GM19468 (cell line): ENCODE data around the gene CCDC68.

Source experiments
- ATAC-seq: cut with Tn5 transposase; IDR thresholded peaks from one replicate; pipeline ENCODE4 v1.9.1; 2021; ENCODE audit warnings: mild to moderate bottlenecking, moderate library complexity, moderate number of reproducible peaks; ENCODE audit not compliant: unreplicated experiment; ENCODE audit errors: extremely low read depth

Gene CCDC68

DNA sequence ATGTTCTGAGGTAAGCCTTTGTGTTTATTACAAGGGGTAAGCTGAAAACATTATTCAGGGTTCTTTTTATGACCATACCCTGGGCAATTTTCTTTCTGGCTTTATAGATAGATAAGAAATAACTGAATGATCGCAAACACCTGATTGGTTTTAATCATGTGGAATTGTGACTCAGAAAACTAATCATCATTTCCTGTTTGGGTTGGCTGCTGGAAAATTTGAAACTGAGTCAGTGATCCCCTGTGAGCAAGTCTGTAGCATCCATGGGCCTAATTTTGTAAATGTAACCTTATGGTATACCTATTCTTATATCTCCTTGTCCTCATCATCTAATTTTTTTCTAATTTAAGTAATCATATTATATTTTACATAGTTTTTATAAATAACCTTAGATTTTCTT lies 34.3 kb downstream of the CCDC68 start:
- ATAC-seq = no peak

DNA sequence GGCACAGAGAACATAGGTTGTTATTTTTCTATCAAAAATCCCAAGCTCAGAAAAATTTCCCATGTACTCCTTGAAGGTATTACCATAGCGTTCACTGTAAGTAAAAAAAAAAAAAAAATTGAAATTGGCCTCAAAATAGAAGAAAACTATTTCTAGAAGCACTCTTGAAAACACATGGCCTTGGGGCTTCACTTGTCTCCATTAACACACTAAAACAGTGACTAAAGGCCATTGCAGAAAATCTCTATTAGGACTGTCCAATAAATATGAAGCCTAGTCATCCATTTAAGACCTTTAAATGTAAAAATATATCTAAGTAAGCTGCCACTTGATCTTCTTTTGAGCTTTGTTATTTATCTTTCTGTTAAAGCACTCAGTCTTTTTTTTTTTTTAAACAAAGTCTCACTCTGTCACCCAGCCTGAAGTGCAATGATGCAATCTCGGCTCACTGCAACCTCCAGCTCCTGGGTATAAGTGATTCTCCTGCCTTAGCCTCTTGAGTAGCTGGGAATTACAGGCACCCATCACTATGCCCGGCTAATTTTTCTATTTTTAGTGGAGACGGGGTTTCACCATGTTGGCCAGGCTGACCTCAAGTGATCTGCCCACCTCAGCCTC lies 35.8 kb downstream of the CCDC68 start:
- no peak for ATAC-seq

DNA sequence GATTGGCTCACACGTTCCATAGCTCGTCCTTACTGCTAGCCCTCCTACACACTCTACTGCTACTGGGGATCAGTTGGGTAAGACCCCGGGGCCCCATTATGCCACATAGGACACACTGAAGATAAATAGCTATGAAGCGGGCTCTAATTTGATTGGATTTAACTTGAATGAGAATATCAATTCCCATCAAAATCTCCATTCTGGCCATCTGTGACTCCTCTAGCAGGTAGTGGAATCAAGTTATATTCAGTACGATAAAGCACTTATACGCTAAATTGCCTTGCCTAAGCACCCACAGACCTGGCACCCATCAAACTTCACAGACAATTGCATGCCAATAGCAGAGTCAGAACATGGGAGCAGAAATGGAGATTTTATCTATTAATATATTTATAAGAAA lies 39.8 kb downstream of the CCDC68 start:
- no peak for ATAC-seq

DNA sequence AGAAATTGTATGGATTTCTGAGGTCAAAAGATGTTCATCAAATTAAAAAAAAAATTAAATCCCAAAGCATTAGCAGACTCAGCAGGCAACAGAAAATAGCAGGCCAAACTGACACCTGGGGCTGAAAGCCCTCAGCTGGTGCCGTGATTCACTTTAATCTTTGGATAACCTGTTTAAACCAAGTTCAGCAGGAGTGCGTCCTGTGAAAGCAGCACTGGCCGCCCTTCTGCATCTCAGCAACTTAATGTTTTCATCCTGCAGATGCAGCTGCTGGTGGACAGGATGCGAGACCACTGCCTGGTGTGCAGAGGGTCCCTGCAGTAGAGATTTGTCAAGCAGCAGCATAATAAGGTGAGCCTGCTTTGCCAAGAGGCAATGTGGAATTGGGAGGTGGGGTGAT lies 41.2 kb downstream of the CCDC68 start:
- ATAC-seq = no peak

DNA sequence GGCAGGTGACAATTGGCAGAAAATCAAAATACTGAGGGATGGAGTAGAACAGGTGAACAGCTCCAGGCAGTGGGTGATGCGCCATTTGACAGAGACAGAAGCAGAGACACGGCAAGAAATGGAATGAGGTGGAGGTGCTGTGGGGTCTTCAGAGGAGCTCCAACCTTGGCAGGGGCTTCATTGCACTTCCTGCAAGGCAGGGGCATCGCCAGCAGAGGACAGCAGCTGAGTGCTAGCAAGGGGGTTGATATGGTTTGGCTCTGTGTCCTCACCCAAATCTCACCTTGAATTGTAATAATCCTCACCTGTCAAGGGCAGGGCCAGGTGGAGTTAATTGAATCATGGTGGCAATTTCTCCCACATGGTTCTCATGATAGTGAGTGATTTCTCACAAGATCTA lies 42.8 kb downstream of the CCDC68 start:
- no peak for ATAC-seq

DNA sequence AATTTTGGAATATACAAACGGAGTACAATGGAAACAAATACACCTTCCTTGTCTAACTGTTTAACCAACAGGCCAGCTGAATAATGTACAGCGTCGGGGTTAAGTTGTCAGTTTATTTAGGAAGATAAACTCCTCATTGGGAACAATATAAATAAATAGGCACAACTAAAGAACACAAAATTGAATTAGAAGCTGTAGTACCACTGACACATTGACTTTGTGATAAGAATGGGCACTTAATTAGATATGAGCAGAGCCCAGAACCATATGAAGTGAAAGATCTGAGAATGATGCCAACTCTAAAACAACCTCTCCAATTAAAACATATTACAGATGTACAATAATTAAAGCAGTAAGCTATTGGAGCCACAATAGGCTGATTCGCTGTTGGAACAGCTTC lies 44.4 kb downstream of the CCDC68 start:
- ATAC-seq = no peak

DNA sequence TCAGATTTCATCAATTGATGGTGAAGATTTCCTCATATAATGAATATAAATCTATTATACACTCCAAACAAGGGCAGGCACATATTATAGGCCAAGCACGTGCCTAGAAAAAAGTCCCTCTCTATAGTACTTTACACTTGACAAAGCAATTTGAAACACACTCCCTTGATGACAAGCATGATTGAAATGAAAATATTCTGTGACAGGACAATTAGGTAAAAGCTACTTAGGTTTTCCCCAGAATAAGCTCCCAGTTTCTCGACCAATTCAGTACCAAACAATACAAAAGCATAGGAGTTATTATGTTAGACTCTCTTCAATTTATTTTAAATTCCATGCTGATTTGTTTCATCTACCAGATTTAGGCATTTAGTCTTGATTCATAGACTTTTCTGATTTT lies 47.7 kb downstream of the CCDC68 start:
- ATAC-seq = no peak

DNA sequence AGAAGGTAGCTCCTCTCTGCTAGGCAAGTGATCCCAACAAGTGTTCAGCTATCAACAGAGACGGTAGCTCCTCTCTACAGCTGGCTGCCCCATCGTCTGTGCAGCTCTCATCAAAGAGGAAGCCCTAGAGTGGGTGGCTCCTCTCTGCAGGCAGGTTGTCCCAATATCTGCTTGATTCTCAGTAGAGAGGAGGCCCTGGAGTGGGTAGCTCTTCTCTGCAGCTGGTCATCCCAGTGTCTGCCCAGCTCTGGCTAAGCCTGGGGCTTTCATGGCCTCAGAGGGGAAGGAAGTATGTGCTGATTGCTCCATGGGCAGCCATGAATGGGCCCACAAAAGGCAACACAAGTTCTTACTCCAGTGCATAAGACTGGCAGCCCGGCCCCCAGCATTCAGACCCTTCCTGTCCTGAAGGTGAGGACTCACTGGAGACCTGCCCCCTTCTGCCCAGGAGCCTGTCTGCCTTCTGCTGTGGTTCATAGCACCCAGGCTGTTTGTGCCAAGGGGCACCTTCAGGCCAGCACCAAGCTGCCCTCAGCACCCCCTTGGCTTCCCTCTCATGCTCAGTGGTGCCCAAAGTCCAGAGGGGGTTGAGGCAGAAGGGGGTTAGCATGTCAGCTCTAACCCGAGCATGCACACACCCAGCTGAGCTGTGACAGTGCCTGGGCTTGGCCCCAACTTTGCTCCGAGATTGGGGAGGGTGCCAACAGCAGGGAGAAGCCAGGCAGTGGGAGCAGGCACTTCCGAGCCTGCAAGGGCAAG lies 48.9 kb downstream of the CCDC68 start:
- ATAC-seq = no peak

DNA sequence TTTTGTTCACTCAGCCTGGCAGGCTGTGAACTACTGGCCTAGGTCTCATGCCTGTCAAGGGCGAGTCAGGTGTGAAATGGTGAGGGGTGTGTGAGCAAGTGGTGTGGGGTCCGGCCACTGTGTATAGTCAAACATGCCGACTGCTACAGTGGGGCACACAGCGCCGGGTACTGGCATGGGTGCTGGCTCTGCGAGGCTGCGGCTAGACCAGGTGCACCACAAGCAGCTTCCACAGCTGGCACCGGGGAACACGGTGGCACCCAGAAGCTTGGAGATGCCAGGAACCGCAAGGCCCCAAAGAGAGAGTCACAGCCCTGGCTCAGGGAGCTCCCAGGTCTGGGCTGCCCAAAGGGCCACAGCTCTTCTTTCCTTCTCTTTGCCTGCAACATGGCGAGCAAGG lies 49.7 kb downstream of the CCDC68 start:
- ATAC-seq = no peak

DNA sequence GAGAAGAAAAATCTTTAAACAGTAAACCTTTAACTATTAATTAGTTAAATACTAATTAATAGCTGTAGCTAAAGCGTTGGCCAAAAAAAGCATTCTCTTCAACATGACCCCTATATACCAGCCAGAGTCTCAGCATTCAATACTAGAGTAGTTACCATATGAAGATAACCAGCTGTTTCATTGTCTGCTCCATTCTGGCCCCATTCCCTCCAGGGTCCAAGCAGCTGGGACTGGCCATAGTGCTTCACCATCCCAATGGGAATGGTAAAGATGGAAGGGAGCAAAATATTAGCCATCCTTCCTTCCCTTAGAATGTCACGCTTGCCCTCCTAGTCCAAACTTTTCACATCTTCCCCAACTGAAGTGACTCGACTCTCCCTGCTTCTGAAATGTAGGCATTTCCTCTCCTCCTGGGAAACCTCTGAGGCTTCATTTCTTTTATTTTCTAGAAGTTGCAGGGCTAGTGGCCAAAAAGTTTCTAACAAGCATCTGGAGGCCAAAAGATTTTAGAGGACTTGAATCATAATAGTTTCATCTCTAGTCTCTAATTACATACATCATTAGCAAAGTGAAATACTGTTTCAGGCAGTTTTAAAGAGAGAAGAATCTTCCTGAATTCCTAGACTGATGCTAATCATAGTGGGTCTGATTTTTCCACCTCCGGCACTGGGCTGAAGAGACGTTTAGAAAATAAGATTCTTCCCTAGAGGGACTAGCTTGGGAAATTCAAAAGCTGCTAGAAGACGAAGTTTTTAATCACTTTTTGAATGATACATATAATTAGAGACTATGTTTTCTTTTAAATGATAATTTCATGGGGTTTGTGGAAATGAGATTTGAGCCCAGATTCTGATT lies 52.7 kb downstream of the CCDC68 start:
- no peak for ATAC-seq

DNA sequence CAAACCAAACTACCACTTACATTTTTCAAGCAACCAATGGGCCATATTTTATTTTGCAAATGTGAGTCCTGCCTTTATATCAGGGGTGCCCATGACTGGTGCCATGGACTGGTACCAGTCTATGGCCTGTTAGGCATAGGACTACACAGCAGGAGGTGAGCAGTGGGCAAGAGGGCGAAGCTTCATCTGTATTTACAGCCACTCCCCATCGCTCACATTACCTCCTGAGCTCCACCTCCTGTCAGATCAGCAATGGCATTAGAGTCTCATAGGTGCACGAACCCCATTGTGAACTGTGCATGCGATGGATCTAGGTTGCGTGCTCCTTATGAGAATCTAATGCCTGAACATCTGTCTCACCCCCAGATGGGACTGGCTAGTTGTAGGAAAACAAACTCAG lies 53.6 kb downstream of the CCDC68 start:
- no peak for ATAC-seq

DNA sequence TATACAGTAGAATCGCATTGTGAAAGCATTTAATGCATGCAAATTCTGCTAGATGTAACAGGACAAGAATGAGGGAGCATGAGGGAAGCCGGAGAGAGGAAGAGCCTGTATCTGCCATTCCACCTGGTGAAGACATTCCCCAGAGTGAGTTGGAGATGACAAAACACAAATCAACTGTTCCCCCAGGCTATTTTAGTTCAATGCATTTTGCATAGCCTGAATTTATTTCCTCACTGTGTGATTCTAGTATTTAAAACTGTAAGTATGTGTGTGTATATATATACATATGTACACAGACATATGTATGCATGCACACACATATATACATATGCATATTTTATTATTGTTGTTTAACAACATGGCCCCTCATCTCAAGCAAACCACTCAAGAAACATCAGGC lies 54.7 kb downstream of the CCDC68 start:
- no peak for ATAC-seq

DNA sequence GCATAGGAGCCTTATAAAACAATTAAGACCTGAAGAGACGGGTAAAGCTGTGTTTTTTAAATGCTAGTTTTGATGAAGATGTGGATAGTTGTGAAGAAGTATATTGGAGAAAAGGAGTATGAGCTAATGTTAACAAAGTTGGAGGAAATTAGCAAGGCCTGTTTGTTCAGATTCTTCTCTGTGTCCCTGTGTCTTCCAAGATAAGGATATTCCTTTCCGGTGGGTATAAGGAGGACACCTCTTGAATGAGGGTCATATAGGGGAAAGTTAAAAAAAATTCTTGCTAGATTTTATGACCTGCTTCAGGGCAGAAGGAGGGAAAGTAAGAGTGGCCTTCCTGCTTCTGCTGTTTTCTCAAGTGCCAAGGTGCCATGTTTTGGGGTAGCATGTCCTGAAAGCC lies 59.0 kb downstream of the CCDC68 start:
- no peak for ATAC-seq

DNA sequence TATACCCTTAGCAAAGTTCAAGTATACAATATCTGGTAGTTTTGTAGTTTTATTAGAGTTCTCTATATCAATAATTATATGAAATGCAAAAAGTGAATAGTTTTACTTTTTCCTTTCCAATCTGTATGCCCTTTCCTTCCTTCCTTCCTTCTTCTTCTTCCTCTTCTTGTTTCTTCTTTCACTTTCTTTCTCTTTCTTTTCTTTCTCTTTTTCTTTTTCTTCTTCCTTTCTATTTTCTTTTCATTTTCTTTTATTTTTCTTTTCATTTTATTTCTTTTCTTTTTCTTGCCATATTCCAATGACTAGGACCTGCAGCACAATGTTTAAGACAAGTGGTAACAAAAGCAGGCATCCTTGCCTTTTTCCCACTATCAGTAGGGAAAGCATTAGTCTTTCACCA lies 59.8 kb downstream of the CCDC68 start:
- no peak for ATAC-seq

DNA sequence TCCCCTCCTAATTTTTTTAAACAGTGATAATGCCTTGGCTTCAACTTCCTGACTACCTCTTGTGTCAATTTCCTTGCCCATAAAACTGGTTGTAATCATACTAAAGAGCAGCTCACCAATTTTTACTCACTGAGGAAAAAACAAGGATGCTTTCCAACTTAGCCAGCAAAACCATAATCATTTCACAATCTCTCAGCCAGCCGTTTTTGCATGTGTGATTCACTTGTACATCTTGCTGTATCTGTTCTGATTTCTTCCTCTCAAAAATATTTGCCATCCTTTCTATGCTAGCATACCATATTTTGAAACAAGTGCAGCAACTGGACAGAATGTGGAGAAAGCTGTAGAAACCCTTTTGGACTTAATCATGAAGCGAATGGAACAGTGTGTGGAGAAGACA lies 70.3 kb downstream of the CCDC68 start:
- no peak for ATAC-seq

DNA sequence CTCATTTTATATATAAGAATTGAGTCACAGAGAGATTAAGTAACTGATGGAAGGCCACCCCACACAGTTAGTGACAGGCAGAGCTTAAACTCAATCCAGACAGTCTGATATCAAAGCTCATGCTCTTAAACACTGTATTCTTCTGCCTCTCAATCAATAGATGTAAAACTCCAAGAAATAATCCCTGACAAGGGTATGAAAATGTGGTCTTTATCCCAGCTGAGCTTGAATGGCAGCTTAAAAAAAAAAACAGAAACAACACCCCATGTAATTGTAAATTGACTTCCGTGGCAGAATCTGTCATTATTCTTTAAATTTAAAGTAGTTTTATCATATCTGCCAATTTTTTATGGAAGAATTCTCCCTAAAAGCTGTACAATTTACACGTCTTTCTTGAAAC lies 70.9 kb downstream of the CCDC68 start:
- ATAC-seq = no peak

DNA sequence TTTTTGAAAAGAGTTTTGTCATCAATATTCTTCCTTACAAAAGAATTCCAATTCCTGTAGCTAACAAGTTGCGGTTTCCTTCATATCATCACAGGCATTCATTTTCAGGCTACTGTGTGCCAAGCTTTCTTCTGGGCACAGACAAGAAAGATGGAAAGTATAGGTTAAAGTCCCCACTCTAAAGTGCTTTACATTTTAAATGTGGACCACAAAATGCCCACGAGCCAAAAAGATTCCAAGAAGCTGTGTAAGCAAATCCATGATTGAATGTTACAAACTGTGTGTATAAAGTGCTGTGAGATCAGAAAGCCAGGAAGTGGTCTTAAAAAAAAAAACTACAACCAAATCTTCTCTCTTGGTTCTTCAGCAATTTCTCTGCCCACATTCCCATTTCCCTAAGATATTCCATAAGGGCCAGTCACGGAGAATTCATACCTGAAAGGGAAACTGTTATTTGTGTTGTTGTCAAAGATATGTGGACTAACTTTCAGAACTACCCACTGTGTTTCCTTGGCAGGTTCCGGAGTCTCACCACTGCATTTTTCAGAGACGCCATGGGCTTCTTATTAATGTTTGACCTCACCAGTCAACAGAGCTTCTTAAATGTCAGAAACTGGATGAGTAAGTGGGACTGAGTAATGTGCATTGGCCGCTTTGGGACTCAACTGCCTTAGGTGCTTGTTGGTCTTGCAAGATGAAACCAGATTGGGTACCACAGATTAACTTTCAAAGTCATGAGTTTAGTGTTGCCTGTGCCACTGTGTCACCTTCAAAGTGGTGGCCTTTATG lies 75.3 kb downstream of the CCDC68 start:
- no peak for ATAC-seq

DNA sequence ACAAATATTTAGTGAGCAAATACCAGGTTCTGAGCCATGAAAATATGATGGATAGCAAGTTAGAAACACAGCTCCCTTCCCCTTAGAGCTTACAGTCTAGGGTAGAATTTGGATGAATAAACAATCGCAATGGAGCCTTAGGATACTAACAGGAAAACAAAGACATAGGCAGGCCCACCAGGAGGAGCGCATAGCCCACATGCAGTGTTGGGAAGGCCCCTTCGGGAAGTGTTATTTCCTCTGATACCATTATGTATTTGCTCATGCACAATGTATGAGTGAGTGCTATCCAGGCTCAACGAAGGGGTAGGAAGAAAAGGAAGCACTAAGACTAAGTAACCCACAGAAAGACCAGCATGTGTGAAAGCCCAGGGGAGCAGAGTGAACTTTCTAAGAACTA lies 76.9 kb downstream of the CCDC68 start:
- no peak for ATAC-seq

DNA sequence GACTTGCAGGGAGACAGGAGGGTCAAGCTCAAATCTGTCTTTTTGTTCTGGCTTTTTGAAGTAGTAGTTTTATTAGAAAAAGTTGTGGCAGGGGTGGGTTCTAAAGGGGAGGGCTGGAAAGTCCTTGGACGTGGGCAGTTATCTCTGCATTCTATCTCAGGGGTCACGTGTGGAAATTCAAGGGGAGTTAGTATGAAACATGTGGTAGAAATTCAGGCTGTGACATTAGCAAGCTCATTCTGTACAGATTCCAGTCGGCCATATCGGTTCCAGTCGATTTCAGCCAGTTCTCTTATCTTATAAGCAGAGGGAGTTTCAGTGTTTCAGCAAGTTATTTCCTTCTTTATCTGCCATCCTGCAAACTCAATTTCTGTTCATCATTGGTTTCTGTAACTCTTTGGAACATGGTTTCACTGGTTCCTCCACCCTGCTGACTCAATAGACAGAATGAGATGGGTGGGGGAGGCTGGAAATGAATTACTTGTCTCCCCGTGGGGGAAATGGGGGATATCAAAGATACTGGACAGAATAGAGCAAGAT lies 78.0 kb downstream of the CCDC68 start:
- no peak for ATAC-seq

DNA sequence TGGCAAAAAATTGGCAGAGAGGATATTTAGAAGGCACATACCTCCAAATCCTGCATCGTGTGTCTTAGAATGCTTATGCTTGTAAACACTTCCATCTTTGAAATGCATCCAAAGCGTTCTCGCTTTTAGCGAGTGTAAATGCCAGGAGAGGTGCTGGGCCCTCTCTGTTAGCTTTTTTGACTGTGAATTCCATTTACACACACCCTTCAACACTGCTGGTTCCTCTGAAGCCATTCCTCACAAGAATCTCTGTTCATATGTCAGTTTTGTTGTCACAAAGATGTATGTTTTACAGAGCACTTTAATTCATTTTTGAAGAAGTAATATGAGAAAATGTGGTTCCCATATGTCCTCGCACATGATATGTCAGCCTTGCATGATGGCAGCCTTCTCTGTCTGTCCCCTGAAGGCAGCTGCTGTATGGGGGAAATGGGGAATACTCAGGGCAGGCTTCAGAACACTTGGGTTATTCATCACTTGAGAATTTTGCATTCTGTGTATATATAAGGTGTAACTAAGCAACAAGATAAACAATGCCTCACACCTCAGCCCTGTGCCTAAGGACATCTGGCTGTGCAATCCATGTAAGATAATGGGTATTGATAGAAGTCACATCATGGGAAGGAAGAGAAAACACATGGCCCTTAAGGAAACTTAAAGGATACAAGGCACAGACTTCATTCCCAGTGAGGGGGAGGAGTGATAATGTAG lies 78.7 kb downstream of the CCDC68 start:
- ATAC-seq = no peak
